ENCODE measurements around the gene EBI3. TPM values are rescaled to one million over a fixed set of nuclear protein-coding genes. Genes with fewer than 3 reads are reported as not detected.

The EBI3 gene
- total and polyA plus RNA-seq, 4 donors = 1.8 to 7.8 (median 2.5) TPM

DNA sequence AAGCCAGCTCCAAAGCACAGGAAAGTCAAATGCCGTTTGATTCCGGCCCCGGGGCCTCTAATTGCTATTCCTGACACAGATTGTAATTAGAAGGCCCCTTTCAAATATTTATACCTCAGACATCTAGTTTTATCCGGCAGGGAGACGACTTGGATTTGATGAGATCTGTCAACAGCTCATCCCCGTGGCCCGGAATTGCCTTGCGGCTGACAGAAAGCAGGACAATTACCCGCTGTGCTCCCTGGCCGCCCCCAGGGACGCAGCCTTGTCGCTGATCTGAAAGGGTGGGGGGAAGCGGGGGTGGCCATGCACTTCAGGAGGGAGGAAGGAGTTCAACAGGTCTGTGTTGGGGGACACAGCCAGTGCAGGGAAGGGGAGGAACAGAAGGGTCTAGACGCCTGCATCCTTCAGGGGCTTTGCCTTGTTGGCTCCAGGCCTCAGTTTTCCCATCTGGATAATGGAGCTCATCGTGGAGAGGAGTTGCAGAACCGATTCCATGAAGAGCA is 47.9 kb downstream of the EBI3 start:
- no peak overlapping the region for H3K9ac ChIP-seq (ENCODE audit: low read depth in 1 of 2, low read length in 2 of 2)
- no peak for TF ChIP-seq HNF4G (IDR thresholded peaks at IDR 0.05)
- no peak for TF ChIP-seq ZBTB33 (IDR thresholded peaks at IDR 0.05)
- TF ChIP-seq RXRA (IDR thresholded peaks at IDR 0.05) = no peak
- TF ChIP-seq EGR1 (IDR thresholded peaks at IDR 0.05; ENCODE audit: low read depth in 2 of 2) = no peak
- TF ChIP-seq SP1 (IDR thresholded peaks at IDR 0.05) = no peak
- no peak for TF ChIP-seq HNF4A (conservative IDR thresholded peaks at IDR 0.05)
- TF ChIP-seq JUND (IDR thresholded peaks at IDR 0.05) = no peak
- TF ChIP-seq RAD21 (IDR thresholded peaks at IDR 0.05) = no peak
- TF ChIP-seq, protein P1, sequence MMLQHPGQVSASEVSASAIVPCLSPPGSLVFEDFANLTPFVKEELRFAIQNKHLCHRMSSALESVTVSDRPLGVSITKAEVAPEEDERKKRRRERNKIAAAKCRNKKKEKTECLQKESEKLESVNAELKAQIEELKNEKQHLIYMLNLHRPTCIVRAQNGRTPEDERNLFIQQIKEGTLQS (IDR thresholded peaks at IDR 0.05) = no peak
- peaks cover 7 to 14% (median 9%) of the 10 kb centered on the region in 4 donors for H3K4me1 ChIP-seq (ENCODE audit: control insufficient read depth in 4 of 4, insufficient read depth in 4 of 4, low read length in 3 of 4)
- no peaks in the 10 kb centered on the region for H3K27me3 ChIP-seq (ENCODE audit: control insufficient read depth in 4 of 4, insufficient read depth in 4 of 4, low read length in 3 of 4)
- WGBS = 63% methylated on average over 16 of the region's 16 CpGs
- H3K9me3 ChIP-seq (ENCODE audit: control insufficient read depth in 4 of 4, low read length in 3 of 4) = no peaks in the 10 kb centered on the region
- H3K27ac ChIP-seq (ENCODE audit: low read depth in 1 of 2, low read length in 2 of 2) = no peak overlapping the region
- H3K36me3 ChIP-seq (ENCODE audit: control insufficient read depth in 4 of 4, insufficient read depth in 3 of 4, low read depth in 1 of 4, low read length in 3 of 4) = no peaks in the 10 kb centered on the region
- H3K4me3 ChIP-seq (ENCODE audit: low read depth in 1 of 3, low read length in 3 of 3) = no peak overlapping the region
- DNase-seq (ENCODE audit: low spot score) = no peak

GRCh38 chr19:4278010-4278409 is 48.7 kb downstream of the EBI3 start:
- no peaks in the 10 kb centered on the region for H3K27me3 ChIP-seq (ENCODE audit: control insufficient read depth in 4 of 4, insufficient read depth in 4 of 4, low read length in 3 of 4)
- peaks cover 7 to 14% (median 9%) of the 10 kb centered on the region in 4 donors for H3K4me1 ChIP-seq (ENCODE audit: control insufficient read depth in 4 of 4, insufficient read depth in 4 of 4, low read length in 3 of 4)
- no peak for DNase-seq (ENCODE audit: low spot score)
- no peaks in the 10 kb centered on the region for H3K9me3 ChIP-seq (ENCODE audit: control insufficient read depth in 4 of 4, low read length in 3 of 4)
- no peaks in the 10 kb centered on the region for H3K36me3 ChIP-seq (ENCODE audit: control insufficient read depth in 4 of 4, insufficient read depth in 3 of 4, low read depth in 1 of 4, low read length in 3 of 4)
- no peak overlapping the region for H3K27ac ChIP-seq (ENCODE audit: low read depth in 1 of 2, low read length in 2 of 2)
- no peak overlapping the region for H3K4me3 ChIP-seq (ENCODE audit: low read depth in 1 of 3, low read length in 3 of 3)
- no peak overlapping the region for H3K9ac ChIP-seq (ENCODE audit: low read depth in 1 of 2, low read length in 2 of 2)
- 52% methylated on average over 4 of the region's 4 CpGs for WGBS
- TF ChIP-seq, protein P1 (IDR thresholded peaks at IDR 0.05) = no peak
- TF ChIP-seq RXRA (IDR thresholded peaks at IDR 0.05) (no peak), SP1 (IDR thresholded peaks at IDR 0.05) (no peak), YY1 (IDR thresholded peaks at IDR 0.05) (no peak)
- TF ChIP-seq, protein P2, sequence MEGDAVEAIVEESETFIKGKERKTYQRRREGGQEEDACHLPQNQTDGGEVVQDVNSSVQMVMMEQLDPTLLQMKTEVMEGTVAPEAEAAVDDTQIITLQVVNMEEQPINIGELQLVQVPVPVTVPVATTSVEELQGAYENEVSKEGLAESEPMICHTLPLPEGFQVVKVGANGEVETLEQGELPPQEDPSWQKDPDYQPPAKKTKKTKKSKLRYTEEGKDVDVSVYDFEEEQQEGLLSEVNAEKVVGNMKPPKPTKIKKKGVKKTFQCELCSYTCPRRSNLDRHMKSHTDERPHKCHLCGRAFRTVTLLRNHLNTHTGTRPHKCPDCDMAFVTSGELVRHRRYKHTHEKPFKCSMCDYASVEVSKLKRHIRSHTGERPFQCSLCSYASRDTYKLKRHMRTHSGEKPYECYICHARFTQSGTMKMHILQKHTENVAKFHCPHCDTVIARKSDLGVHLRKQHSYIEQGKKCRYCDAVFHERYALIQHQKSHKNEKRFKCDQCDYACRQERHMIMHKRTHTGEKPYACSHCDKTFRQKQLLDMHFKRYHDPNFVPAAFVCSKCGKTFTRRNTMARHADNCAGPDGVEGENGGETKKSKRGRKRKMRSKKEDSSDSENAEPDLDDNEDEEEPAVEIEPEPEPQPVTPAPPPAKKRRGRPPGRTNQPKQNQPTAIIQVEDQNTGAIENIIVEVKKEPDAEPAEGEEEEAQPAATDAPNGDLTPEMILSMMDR (IDR thresholded peaks at IDR 0.05; ENCODE audit: low read depth, low read length, missing input control) = no peak
- TF ChIP-seq, protein P3, sequence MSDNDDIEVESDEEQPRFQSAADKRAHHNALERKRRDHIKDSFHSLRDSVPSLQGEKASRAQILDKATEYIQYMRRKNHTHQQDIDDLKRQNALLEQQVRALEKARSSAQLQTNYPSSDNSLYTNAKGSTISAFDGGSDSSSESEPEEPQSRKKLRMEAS (IDR thresholded peaks at IDR 0.05) = no peak

All from liver (tissue), 9 donors.